HG02642 (cell line): ENCODE measurements around the gene CSTF1.
"Not testable (repeated sequence)": the region's sequence is repeated elsewhere in the genome, so short reads cannot be mapped to it uniquely, and the experiment has no call there.

Experiments
- ATAC-seq: cut with Tn5 transposase; IDR thresholded peaks from one replicate; pipeline ENCODE4 v1.9.1; 2021; ENCODE audit warnings: mild to moderate bottlenecking; ENCODE audit not compliant: unreplicated experiment, poor library complexity

Gene CSTF1

GRCh38 chr20:56400001-56400640, 7.7 kb downstream of the CSTF1 start:
- ATAC-seq = peak; percentile 51

GRCh38 chr20:56403465-56403864, 11.0 kb downstream of the CSTF1 start:
- ATAC-seq = no peak

- not testable (repeated sequence) for ATAC-seq
Measured at GRCh38 chr20:56405356-56405755, 12.9 kb downstream of the CSTF1 start.

GRCh38 chr20:56406910-56407309, 14.5 kb downstream of the CSTF1 start:
- ATAC-seq = no peak

GRCh38 chr20:56409521-56409920, 17.1 kb downstream of the CSTF1 start:
- ATAC-seq = no peak

- no peak for ATAC-seq
Measured at GRCh38 chr20:56409956-56410355, 17.5 kb downstream of the CSTF1 start.

GRCh38 chr20:56411287-56411686, 18.8 kb downstream of the CSTF1 start:
- not testable (repeated sequence) for ATAC-seq

GRCh38 chr20:56411759-56412472, 19.5 kb downstream of the CSTF1 start, which contains the start of gene CASS4:
Gene CASS4 (plus strand): TSS chr20:56412260. CDS start chr20:56412459, 199 bp downstream.
- peak; percentile 43 for ATAC-seq

- no peak for ATAC-seq
Measured at GRCh38 chr20:56412473-56412790, 20.0 kb downstream of the CSTF1 start.

GRCh38 chr20:56412949-56413348, 20.5 kb downstream of the CSTF1 start:
- no peak for ATAC-seq

- ATAC-seq = no peak
Measured at GRCh38 chr20:56414842-56415765, 22.7 kb downstream of the CSTF1 start.

GRCh38 chr20:56417402-56417801, 25.0 kb downstream of the CSTF1 start:
- ATAC-seq = no peak

GRCh38 chr20:56417911-56418310, 25.5 kb downstream of the CSTF1 start:
- ATAC-seq = no peak

GRCh38 chr20:56418385-56418861, 26.0 kb downstream of the CSTF1 start:
- ATAC-seq = no peak

GRCh38 chr20:56420028-56420427, 27.6 kb downstream of the CSTF1 start:
- ATAC-seq = no peak

GRCh38 chr20:56420940-56421688, 28.7 kb downstream of the CSTF1 start:
- no peak for ATAC-seq

- no peak for ATAC-seq
Measured at GRCh38 chr20:56422076-56422823, 29.8 kb downstream of the CSTF1 start.

- ATAC-seq = no peak
Measured at GRCh38 chr20:56422824-56423189, 30.4 kb downstream of the CSTF1 start.

GRCh38 chr20:56423211-56423610, 30.8 kb downstream of the CSTF1 start:
- no peak for ATAC-seq

- no peak for ATAC-seq
Measured at GRCh38 chr20:56423886-56424285, 31.4 kb downstream of the CSTF1 start.
